MM.1S (cell line): Measurements from ENCODE around the gene NATD1.

ENCODE experiments used
- DNase-seq: peaks from one replicate; pipeline ENCODE4 v3.0.0-alpha.2; 2015
- H2AFZ ChIP-seq: fragments of 300-600 bp; sonication (generic); 2 replicates; pipeline ENCODE4 v1.6.0; 2016; ENCODE audit warnings: antibody characterized with exemption, low read length
- H3F3A ChIP-seq: fragments of 300-600 bp; sonication (generic); 2 replicates; pipeline ENCODE4 v1.6.1; 2016; ENCODE audit warnings: mild to moderate bottlenecking, antibody characterized with exemption, low read length, moderate library complexity, mixed read lengths; ENCODE audit not compliant: insufficient read depth
- H3K27ac ChIP-seq: fragments of 300-600 bp; sonication (generic); 2 replicates; pipeline ENCODE4 v1.5.1; 2016; ENCODE audit warnings: mild to moderate bottlenecking, low read length
- H3K27me3 ChIP-seq: fragments of 300-600 bp; sonication (generic); replicated peaks from 2 replicates; pipeline ENCODE4 v1.6.0; 2016; ENCODE audit warnings: low read length; ENCODE audit not compliant: insufficient read depth
- H3K36me3 ChIP-seq: fragments of 300-600 bp; sonication (generic); replicated peaks from 2 replicates; pipeline ENCODE4 v1.6.1; 2016; ENCODE audit warnings: mild to moderate bottlenecking, low read length, mixed read lengths; ENCODE audit not compliant: insufficient read depth
- H3K4me1 ChIP-seq: fragments of 300-600 bp; sonication (generic); 2 replicates; pipeline ENCODE4 v1.6.1; 2016; ENCODE audit warnings: low read length, mixed read lengths
- H3K4me2 ChIP-seq: fragments of 300-600 bp; sonication (generic); 2 replicates; pipeline ENCODE4 v1.6.0; 2016; ENCODE audit warnings: low read depth, low read length
- H3K4me3 ChIP-seq: fragments of 300-600 bp; sonication (generic); 2 replicates; pipeline ENCODE4 v1.5.1; 2016; ENCODE audit warnings: low read length, mixed read lengths
- H3K79me2 ChIP-seq: fragments of 300-600 bp; sonication (generic); 2 replicates; pipeline ENCODE4 v1.6.1; 2016; ENCODE audit warnings: mixed run types, low read length, mixed read lengths
- H3K9ac ChIP-seq: fragments of 300-600 bp; sonication (generic); 2 replicates; pipeline ENCODE4 v1.6.1; 2016; ENCODE audit warnings: low read length, mixed read lengths
- H3K9me2 ChIP-seq: fragments of 300-600 bp; sonication (generic); replicated peaks from 2 replicates; pipeline ENCODE4 v1.6.1; 2016; ENCODE audit warnings: mild to moderate bottlenecking, low read length, mixed read lengths; ENCODE audit not compliant: insufficient read depth
- H3K9me3 ChIP-seq: fragments of 300-600 bp; sonication (generic); replicated peaks from 2 replicates; pipeline ENCODE4 v1.6.1; 2016; ENCODE audit warnings: mild to moderate bottlenecking, low read length, mixed read lengths; ENCODE audit not compliant: insufficient read depth
- H4K20me1 ChIP-seq: fragments of 300-600 bp; sonication (generic); 2 replicates; pipeline ENCODE4 v1.6.1; 2016; ENCODE audit warnings: mild to moderate bottlenecking, low read length, moderate library complexity, mixed read lengths; ENCODE audit not compliant: insufficient read depth
- CTCF ChIP-seq: fragments of 300-600 bp; sonication (generic); IDR thresholded peaks from 2 replicates; pipeline ENCODE4 v1.5.1; 2016; ENCODE audit warnings: antibody characterized with exemption, low read length, mixed read lengths
- EZH2 ChIP-seq: fragments of 300-600 bp; sonication (generic); optimal IDR thresholded peaks from 2 replicates; pipeline ENCODE3; 2017; ENCODE audit warnings: low read depth, mild to moderate bottlenecking, antibody characterized with exemption, low read length, mixed read lengths
- EZH2phosphoT487 ChIP-seq: fragments of 300-600 bp; sonication (generic); IDR thresholded peaks from 2 replicates; pipeline ENCODE4 v1.6.1; 2018; ENCODE audit warnings: antibody characterized with exemption, low read length

The NATD1 gene

DNA sequence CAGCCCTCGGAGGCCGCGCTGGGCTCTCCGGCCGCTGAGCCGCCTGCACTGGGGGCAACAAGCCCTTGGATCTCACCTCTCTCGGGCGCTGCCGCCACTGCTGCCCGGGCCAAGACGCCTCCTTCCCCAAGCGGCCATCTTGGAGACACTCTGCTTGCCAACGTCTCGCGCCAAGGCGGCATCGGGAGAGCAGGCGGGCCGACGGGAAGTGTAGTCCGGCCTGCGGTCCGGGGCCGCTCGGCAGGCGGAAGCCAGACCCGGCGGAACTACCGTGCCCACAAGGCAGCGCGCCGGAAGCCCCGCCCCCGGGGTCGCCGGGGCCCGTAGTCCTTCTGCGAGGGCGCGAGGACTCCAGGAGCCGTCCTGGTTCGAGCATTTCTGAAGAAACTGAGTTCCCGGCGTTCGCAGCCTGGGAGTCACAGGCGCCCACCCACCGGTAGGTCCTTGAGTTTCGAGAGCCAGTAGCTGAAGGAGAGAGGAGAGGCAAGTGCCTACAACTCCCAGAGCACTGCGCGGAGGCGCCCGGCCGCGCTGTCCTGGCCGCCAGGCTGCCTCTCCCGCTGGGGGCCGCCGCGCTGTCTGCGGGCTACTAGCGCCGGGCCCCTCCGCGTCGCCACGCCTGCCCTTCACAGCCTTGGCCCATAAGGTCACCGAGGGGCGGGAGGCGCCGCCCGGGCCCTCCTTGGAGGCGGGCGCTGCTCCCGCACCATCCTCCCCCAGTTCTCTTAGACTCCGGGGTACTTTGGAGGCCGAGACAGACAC lies 39.0 kb downstream of the NATD1 start, which contains the start of gene TMEM11:
Gene TMEM11 (minus strand): TSS at position 147 of the 762 bp plus-strand sequence. CDS start 9 bp downstream, at position 138.
- Histone ChIP-seq H3K79me2 (peaks cover 79% of the 10 kb centered on the region), H3F3A (peaks cover 6% of the 10 kb centered on the region; the same call in 1 of the 2 replicates), H3K4me1 (peaks cover 15% of the 10 kb centered on the region), H2AFZ (peak within 1 kb of the TSS; percentile 70), H3K4me3 (peak within 1 kb of the TSS; percentile 79), H3K9me2 (no peaks in the 10 kb centered on the region), H3K9me3 (no peaks in the 10 kb centered on the region), H3K27ac (peak within 1 kb of the TSS; percentile 92), H3K27me3 (no peaks in the 10 kb centered on the region), H3K4me2 (peak within 1 kb of the TSS; percentile 93), H3K9ac (peak within 1 kb of the TSS; percentile 91), H3K36me3 (0 out of 2 replicates have a peak, but pooled peaks cover 3% of the 10 kb centered on the region), H4K20me1 (peaks cover 28% of the 10 kb centered on the region)
- peak; percentile 97 for DNase-seq
- TF ChIP-seq EZH2: no peak
- TF ChIP-seq EZH2phosphoT487: no peak
- TF ChIP-seq CTCF: peak; percentile 18

DNA sequence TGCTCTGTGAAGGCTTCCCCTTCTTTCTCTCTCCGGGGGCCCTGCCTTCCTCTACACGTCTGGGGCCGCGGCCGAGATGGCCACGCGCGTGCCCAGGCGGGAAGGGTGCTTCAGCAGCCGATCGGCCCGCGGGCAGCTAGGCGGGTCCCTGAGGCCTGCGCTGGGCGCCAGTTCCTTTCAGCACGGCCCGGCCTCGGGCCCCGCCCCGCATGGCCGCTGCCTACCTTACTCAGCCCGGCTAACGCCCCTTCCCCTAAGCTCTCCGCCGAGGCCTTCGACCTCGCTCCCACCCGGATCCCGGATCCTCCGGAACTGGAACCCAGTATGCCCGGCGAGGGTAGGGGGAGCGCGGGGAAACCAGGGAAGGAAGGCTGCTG lies 39.6 kb downstream of the NATD1 start:
- Histone ChIP-seq H3K4me3 (peak overlapping the region; percentile 79), H3K27ac (peak overlapping the region; percentile 92; the same call in 1 of the 2 replicates), H3K9ac (peak overlapping the region; percentile 91), H3K79me2 (peaks cover 81% of the 10 kb centered on the region), H4K20me1 (peaks cover 34% of the 10 kb centered on the region), H3K9me3 (no peaks in the 10 kb centered on the region), H3F3A (peaks cover 6% of the 10 kb centered on the region; the same call in 1 of the 2 replicates), H3K36me3 (0 out of 2 replicates have a peak, but pooled peaks cover 3% of the 10 kb centered on the region), H3K9me2 (no peaks in the 10 kb centered on the region), H3K27me3 (no peaks in the 10 kb centered on the region), H3K4me1 (peaks cover 15% of the 10 kb centered on the region), H3K4me2 (peak overlapping the region; percentile 85), H2AFZ (peak overlapping the region; percentile 21; the same call in 1 of the 2 replicates)
- no peak for TF ChIP-seq CTCF
- no peak for TF ChIP-seq EZH2
- TF ChIP-seq EZH2phosphoT487: no peak
- peak; percentile 24 for DNase-seq

DNA sequence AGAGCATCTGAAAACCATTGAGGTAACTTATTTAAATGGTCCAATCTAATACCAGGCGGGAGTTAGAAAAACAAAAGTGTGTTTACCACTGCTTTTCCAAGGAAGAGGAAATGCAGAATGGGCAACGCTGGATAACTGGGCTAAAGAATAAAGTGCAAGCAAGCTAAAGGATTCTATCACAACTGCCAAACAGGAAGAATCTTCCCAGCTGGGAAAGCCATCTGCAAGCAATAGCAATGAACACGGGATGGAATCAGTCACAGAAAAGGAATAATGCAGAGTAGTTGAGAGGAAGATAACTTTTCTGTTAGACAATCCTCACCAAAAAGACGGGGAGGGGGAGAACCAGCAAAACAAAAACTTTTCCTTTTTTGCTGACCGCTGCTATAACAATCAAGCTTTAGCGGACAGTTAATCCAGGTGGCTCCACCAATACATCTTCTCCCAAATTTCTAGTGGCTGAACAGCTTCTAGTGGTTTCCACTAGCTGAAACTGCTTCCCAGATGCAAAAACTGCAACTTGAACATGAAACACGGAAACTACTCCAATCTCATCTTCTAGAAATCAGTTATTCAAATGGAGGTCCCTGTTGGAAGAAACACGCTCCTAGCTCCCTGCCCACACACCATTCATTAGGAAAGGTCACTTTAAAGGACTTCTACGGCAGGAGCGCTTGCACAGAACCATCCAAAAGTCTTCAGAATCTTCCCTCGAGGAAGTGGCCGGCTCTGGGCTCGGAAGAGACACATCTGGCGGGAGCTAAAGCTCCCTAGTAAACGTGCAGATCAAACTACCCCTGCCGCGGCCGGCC lies 40.2 kb downstream of the NATD1 start:
- Histone ChIP-seq H3K4me2 (peak overlapping the region; percentile 85), H3K27ac (peak overlapping the region; percentile 92; the same call in 1 of the 2 replicates), H4K20me1 (peaks cover 36% of the 10 kb centered on the region), H3F3A (peaks cover 6% of the 10 kb centered on the region; the same call in 1 of the 2 replicates), H3K79me2 (peaks cover 85% of the 10 kb centered on the region), H3K9ac (peak overlapping the region; percentile 91), H3K9me2 (no peaks in the 10 kb centered on the region), H3K36me3 (0 out of 2 replicates have a peak, but pooled peaks cover 3% of the 10 kb centered on the region), H2AFZ (peak overlapping the region; percentile 21; the same call in 1 of the 2 replicates), H3K4me1 (peaks cover 15% of the 10 kb centered on the region), H3K4me3 (peak overlapping the region; percentile 79), H3K27me3 (no peaks in the 10 kb centered on the region), H3K9me3 (no peaks in the 10 kb centered on the region)
- no peak for TF ChIP-seq EZH2
- TF ChIP-seq CTCF: no peak
- no peak for TF ChIP-seq EZH2phosphoT487
- no peak for DNase-seq
